Trophoblast cell (in vitro differentiated cells and primary cell): ENCODE results near the gene TAF1L.

ENCODE experiments used
- DNase-seq, 2 donors: peaks; one replicate each; pipeline ENCODE4 v3.0.0-alpha.2; 2016
- H2AFZ ChIP-seq: 2 replicates; pipeline ENCODE4 v1.6.1; 2013; ENCODE audit warnings: low read length, moderate library complexity, mild to moderate bottlenecking; ENCODE audit not compliant: insufficient read depth, poor library complexity
- H2AK5ac ChIP-seq: 2 replicates; pipeline ENCODE4 v1.6.1; 2013; ENCODE audit warnings: mild to moderate bottlenecking, low read length
- H2BK120ac ChIP-seq: 2 replicates; pipeline ENCODE4 v1.6.1; 2013; ENCODE audit warnings: low read length, mild to moderate bottlenecking, moderate library complexity; ENCODE audit not compliant: insufficient read depth, poor library complexity
- H2BK12ac ChIP-seq: 2 replicates; pipeline ENCODE4 v1.6.1; 2013; ENCODE audit warnings: mild to moderate bottlenecking, low read length, moderate library complexity
- H2BK5ac ChIP-seq: 2 replicates; pipeline ENCODE4 v1.6.1; 2013; ENCODE audit warnings: low read length, low read depth, moderate library complexity, mild to moderate bottlenecking; ENCODE audit not compliant: poor library complexity
- H3K14ac ChIP-seq: 2 replicates; pipeline ENCODE4 v1.6.1; 2013; ENCODE audit warnings: mild to moderate bottlenecking, low read length
- H3K18ac ChIP-seq: 2 replicates; pipeline ENCODE4 v1.6.1; 2013; ENCODE audit warnings: mild to moderate bottlenecking, low read length
- H3K23ac ChIP-seq: 2 replicates; pipeline ENCODE4 v1.6.1; 2013; ENCODE audit warnings: low read length
- H3K27ac ChIP-seq: 2 replicates; pipeline ENCODE4 v1.5.1; 2013; ENCODE audit warnings: low read depth, mild to moderate bottlenecking, inconsistent platforms, low read length, moderate library complexity
- H3K27me3 ChIP-seq: 2 replicates; pipeline ENCODE4 v1.6.1; 2013; ENCODE audit warnings: inconsistent platforms, mild to moderate bottlenecking, low read length, moderate library complexity; ENCODE audit not compliant: insufficient read depth
- H3K36me3 ChIP-seq, 2 experiments: 1 replicate in 1 of 2; 2 replicates in 1 of 2; pipeline ENCODE4 v1.6.1; 2013; ENCODE audit warnings: low read length in 2 of 2, mild to moderate bottlenecking in 2 of 2, moderate library complexity in 1 of 2; ENCODE audit not compliant: insufficient read depth in 2 of 2, control insufficient read depth in 1 of 2
- H3K4ac ChIP-seq: 2 replicates; pipeline ENCODE4 v1.6.1; 2013; ENCODE audit warnings: low read depth, mild to moderate bottlenecking, low read length, moderate library complexity
- H3K4me1 ChIP-seq, 2 experiments: 1 replicate in 1 of 2; 2 replicates in 1 of 2; pipeline ENCODE4 v1.6.1; 2013; ENCODE audit warnings: low read length in 2 of 2, mild to moderate bottlenecking in 2 of 2, moderate library complexity in 1 of 2; ENCODE audit not compliant: insufficient read depth in 2 of 2, control insufficient read depth in 1 of 2
- H3K4me2 ChIP-seq: 2 replicates; pipeline ENCODE4 v1.6.1; 2013; ENCODE audit warnings: inconsistent platforms, mild to moderate bottlenecking, low read length, moderate library complexity
- H3K4me3 ChIP-seq: 2 replicates; pipeline ENCODE4 v1.5.1; 2013; ENCODE audit warnings: mild to moderate bottlenecking, low read depth, low read length, inconsistent platforms
- H3K79me1 ChIP-seq: one replicate; pipeline ENCODE4 v1.6.1; 2013; ENCODE audit warnings: low read length
- H3K79me2 ChIP-seq: 2 replicates; pipeline ENCODE4 v1.6.1; 2013; ENCODE audit warnings: low read length, mild to moderate bottlenecking; ENCODE audit not compliant: control insufficient read depth, insufficient read depth, poor library complexity
- H3K9ac ChIP-seq: 2 replicates; pipeline ENCODE4 v1.6.1; 2013; ENCODE audit warnings: mild to moderate bottlenecking, low read length
- H3K9me3 ChIP-seq: 2 replicates; pipeline ENCODE4 v1.6.1; 2013; ENCODE audit warnings: low read depth, mild to moderate bottlenecking, control low read depth, inconsistent platforms, low read length; ENCODE audit not compliant: insufficient read depth
- H4K12ac ChIP-seq: 2 replicates; pipeline ENCODE4 v1.6.1; 2013; ENCODE audit warnings: low read depth, mild to moderate bottlenecking, low read length, moderate library complexity
- H4K8ac ChIP-seq: 2 replicates; pipeline ENCODE4 v1.6.1; 2013; ENCODE audit warnings: low read depth, mild to moderate bottlenecking, low read length, moderate library complexity
- H4K91ac ChIP-seq: one replicate; pipeline ENCODE4 v1.6.1; 2013; ENCODE audit warnings: low read depth, mild to moderate bottlenecking, low read length, moderate library complexity
- WGBS: extraction: QIAGEN DNeasy Blood & Tissue Kit; methylation state at CpG from one replicate; pipeline ENCODE4 v1.1.7; 2013; ENCODE audit warnings: missing lambda C conversion rate; ENCODE audit not compliant: insufficient read length, insufficient coverage; ENCODE audit errors: extremely low coverage; 5-methylcytosine and 5-hydroxymethylcytosine counted together

TAF1L gene

DNA sequence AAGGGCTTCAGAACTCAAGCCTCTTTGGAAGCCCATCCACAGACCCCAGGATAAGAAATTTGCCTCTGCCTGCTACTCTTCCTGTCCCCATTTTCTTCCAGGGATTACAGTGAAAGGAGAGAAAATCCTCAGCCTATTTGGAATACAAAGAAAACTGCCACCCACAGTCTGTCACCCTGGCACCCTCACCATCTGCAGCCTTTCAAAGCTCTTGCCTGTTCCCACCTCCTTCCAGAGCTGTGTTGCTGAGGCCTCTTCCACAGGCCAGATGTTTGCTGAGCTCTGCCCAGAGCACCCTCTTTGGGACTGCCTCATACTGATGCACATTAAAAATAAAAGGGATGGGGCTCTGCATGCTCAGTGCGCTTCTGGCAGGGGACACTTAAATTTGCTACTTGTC, 35.9 kb upstream of the TAF1L start:
- Histone ChIP-seq H4K12ac (no peak overlapping the region), H3K79me2 (no peaks in the 10 kb centered on the region), H3K4ac (no peak overlapping the region), H3K27me3 (no peaks in the 10 kb centered on the region), H4K91ac (no peak overlapping the region), H3K9me3 (peaks cover 11% of the 10 kb centered on the region), H2AK5ac (no peak overlapping the region), H3K4me3 (no peak overlapping the region), H3K79me1 (no peaks in the 10 kb centered on the region), H3K4me1 (no peaks in the 10 kb centered on the region), H3K18ac (no peak overlapping the region), H3K23ac (no peak overlapping the region), H2BK120ac (no peak overlapping the region), H3K36me3 (no peaks in the 10 kb centered on the region), H3K4me2 (no peak overlapping the region), H3K14ac (no peak overlapping the region), H4K8ac (no peak overlapping the region), H3K9ac (no peak overlapping the region), H2BK5ac (no peak overlapping the region), H2BK12ac (no peak overlapping the region), H3K27ac (no peak overlapping the region), H2AFZ (no peak overlapping the region)
- WGBS: no CpG with 5 or more reads among the region's 1 CpG
- DNase-seq: no peak

DNA sequence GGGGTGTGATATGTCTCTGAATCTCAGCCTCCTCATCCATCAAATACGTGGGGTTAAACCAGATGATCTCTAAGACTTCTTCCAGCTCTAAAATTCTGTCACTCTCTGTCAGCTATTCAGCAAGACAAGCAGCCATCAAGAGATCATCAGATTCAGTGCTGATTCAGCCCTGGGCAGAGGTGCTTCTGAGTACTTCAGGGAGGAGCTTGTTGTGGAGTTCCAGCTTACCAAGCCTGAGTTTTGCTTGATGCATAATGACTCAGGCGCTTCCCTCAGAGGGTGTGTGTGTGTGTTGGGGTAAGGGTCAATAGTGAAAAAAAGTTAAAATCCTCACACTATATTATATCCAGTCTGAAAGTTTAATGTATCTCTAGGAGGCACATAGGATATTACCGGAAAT, 29.6 kb upstream of the TAF1L start:
- H3K4me1 ChIP-seq: no peaks in the 10 kb centered on the region
- H3K27ac ChIP-seq: no peak overlapping the region
- no peaks in the 10 kb centered on the region for H3K79me2 ChIP-seq
- H2AFZ ChIP-seq: no peak overlapping the region
- peaks cover 6% of the 10 kb centered on the region for H3K9me3 ChIP-seq
- no peaks in the 10 kb centered on the region for H3K79me1 ChIP-seq
- no CpG with 5 or more reads among the region's 3 CpGs for WGBS
- H3K4me3 ChIP-seq: no peak overlapping the region
- H3K4ac ChIP-seq: no peak overlapping the region
- no peak overlapping the region for H3K18ac ChIP-seq
- H3K4me2 ChIP-seq: no peak overlapping the region
- no peak overlapping the region for H2BK5ac ChIP-seq
- H4K12ac ChIP-seq: no peak overlapping the region
- H3K27me3 ChIP-seq: no peaks in the 10 kb centered on the region
- H2AK5ac ChIP-seq: no peak overlapping the region
- no peaks in the 10 kb centered on the region for H3K36me3 ChIP-seq
- DNase-seq: no peak
- H3K9ac ChIP-seq: no peak overlapping the region
- H2BK12ac ChIP-seq: no peak overlapping the region
- H4K91ac ChIP-seq: no peak overlapping the region
- no peak overlapping the region for H3K14ac ChIP-seq
- no peak overlapping the region for H3K23ac ChIP-seq
- no peak overlapping the region for H4K8ac ChIP-seq
- H2BK120ac ChIP-seq: no peak overlapping the region

DNA sequence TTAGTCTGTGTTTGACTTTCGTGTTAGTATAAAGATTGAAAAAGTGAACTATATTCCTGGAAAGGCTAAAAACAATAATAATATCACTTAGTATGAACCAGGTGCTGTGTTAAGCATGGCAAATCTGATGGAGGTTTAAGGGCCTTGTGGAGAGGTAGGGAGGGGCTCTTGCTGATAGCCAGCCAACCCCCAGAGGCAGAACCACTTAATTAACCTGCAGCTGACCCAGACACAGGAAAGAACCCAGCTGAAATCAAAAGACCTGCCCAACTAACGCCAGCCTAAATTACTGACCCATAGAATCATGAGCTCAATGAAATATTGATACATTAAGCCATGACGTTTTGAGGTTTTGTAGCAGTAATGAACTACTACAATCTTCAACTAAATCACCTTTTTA, 28.3 kb upstream of the TAF1L start:
- no peaks in the 10 kb centered on the region for H3K36me3 ChIP-seq
- H3K23ac ChIP-seq: no peak overlapping the region
- no peak overlapping the region for H2AFZ ChIP-seq
- WGBS: no CpG with 5 or more reads among the region's 3 CpGs
- no peak overlapping the region for H3K4me2 ChIP-seq
- no peaks in the 10 kb centered on the region for H3K27me3 ChIP-seq
- H3K18ac ChIP-seq: no peak overlapping the region
- H2AK5ac ChIP-seq: no peak overlapping the region
- no peak overlapping the region for H4K8ac ChIP-seq
- H3K27ac ChIP-seq: no peak overlapping the region
- no peak overlapping the region for H2BK5ac ChIP-seq
- no peaks in the 10 kb centered on the region for H3K4me1 ChIP-seq
- H3K4me3 ChIP-seq: no peak overlapping the region
- no peak overlapping the region for H2BK120ac ChIP-seq
- DNase-seq: no peak
- H3K9ac ChIP-seq: no peak overlapping the region
- no peak overlapping the region for H3K4ac ChIP-seq
- no peaks in the 10 kb centered on the region for H3K79me1 ChIP-seq
- peaks cover 5% of the 10 kb centered on the region for H3K9me3 ChIP-seq
- H4K91ac ChIP-seq: no peak overlapping the region
- no peak overlapping the region for H3K14ac ChIP-seq
- no peaks in the 10 kb centered on the region for H3K79me2 ChIP-seq
- no peak overlapping the region for H4K12ac ChIP-seq
- no peak overlapping the region for H2BK12ac ChIP-seq

GRCh38 chr9:32647671-32648070, 12.2 kb upstream of the TAF1L start:
- Histone ChIP-seq H4K12ac (no peak overlapping the region), H3K18ac (no peak overlapping the region), H4K8ac (no peak overlapping the region), H3K9me3 (peaks cover 10% of the 10 kb centered on the region), H3K9ac (no peak overlapping the region), H2AK5ac (no peak overlapping the region), H3K27me3 (no peaks in the 10 kb centered on the region), H3K23ac (no peak overlapping the region), H4K91ac (no peak overlapping the region), H2BK12ac (no peak overlapping the region), H3K36me3 (no peaks in the 10 kb centered on the region), H3K4ac (no peak overlapping the region), H2AFZ (no peak overlapping the region), H3K79me2 (no peaks in the 10 kb centered on the region), H3K14ac (no peak overlapping the region), H3K27ac (no peak overlapping the region), H3K4me3 (no peak overlapping the region), H3K4me2 (no peak overlapping the region), H3K79me1 (no peaks in the 10 kb centered on the region), H2BK120ac (no peak overlapping the region), H2BK5ac (no peak overlapping the region), H3K4me1 (no peaks in the 10 kb centered on the region)
- WGBS: no CpG with 5 or more reads among the region's 2 CpGs
- DNase-seq: no peak
